ENCODE measurements around the gene POC1A. TPM values are rescaled to one million over a fixed set of nuclear protein-coding genes. Genes with fewer than 3 reads are reported as not detected.

The POC1A gene
- polyA plus RNA-seq, 2 donors, result 1.7 to 5.2 TPM

DNA sequence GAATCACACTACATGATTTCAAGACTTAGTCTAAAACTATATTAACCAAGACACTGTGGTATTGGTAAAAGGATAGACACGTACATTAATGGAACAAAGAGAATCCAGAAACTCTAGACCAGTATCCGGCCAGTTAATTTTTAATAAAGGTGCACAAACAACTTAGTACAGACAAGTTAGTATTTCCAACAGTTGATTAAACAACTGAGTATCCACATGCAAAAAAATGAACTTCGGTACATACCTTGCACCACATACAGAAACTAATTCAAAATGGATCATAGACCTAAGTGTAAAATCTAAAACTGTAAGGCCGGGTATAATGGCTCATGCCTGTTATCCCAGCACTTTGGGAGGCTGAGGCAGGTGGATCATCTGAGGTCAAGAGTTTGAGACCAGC, 51.3 kb downstream of the POC1A start:
- H3K4me3 ChIP-seq (ENCODE audit: low read depth in 1 of 2, low read length in 2 of 2), result no peak overlapping the region
- no peaks in the 10 kb centered on the region for H3K9me3 ChIP-seq (ENCODE audit: control insufficient read depth in 2 of 2, insufficient read depth in 1 of 2, low read depth in 1 of 2, low read length in 1 of 2)
- peaks cover 2 to 11% of the 10 kb centered on the region in 2 donors for H3K4me1 ChIP-seq (ENCODE audit: control insufficient read depth in 2 of 2, insufficient read depth in 2 of 2, low read length in 1 of 2)
- H3K27ac ChIP-seq (ENCODE audit: low read depth in 2 of 2, low read length in 1 of 2), result no peak overlapping the region
- peaks cover 0 to 3% of the 10 kb centered on the region in 2 donors for H3K36me3 ChIP-seq (ENCODE audit: control insufficient read depth in 2 of 2, insufficient read depth in 2 of 2, low read length in 1 of 2)
- 96 to 99% methylated on average over 4 of the region's 4 CpGs for WGBS, 2 donors
- no peaks in the 10 kb centered on the region for H3K27me3 ChIP-seq (ENCODE audit: control insufficient read depth in 1 of 2, insufficient read depth in 2 of 2, low read length in 2 of 2)

DNA sequence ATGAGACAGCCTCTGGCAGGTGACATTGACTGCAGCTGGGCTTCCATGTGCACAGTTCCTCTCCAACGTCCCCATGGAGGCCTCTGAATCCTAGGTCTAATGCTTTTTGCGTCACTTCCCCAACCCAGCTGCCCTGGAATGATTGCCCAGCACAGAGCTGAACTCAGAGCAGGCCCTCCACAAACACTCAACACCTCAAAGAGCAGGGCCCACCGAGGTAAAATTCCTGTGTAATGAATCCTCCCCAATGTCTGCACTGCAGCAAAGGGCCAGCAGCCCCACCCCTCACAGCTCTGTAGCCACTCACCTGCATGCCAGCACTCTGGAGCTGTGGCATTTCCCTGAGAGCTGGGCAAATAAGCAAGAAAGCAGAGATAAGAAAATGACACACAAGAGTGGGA, 55.2 kb downstream of the POC1A start:
- H3K27me3 ChIP-seq (ENCODE audit: control insufficient read depth in 1 of 2, insufficient read depth in 2 of 2, low read length in 2 of 2), result no peaks in the 10 kb centered on the region
- peaks cover 0 to 3% of the 10 kb centered on the region in 2 donors for H3K36me3 ChIP-seq (ENCODE audit: control insufficient read depth in 2 of 2, insufficient read depth in 2 of 2, low read length in 1 of 2)
- H3K9me3 ChIP-seq (ENCODE audit: control insufficient read depth in 2 of 2, insufficient read depth in 1 of 2, low read depth in 1 of 2, low read length in 1 of 2), result no peaks in the 10 kb centered on the region
- no peaks in the 10 kb centered on the region for H3K4me1 ChIP-seq (ENCODE audit: control insufficient read depth in 2 of 2, insufficient read depth in 2 of 2, low read length in 1 of 2)
- 73 to 80% methylated on average over 3 of the region's 3 CpGs for WGBS, 2 donors
- H3K4me3 ChIP-seq (ENCODE audit: low read depth in 1 of 2, low read length in 2 of 2), result no peak overlapping the region
- no peak overlapping the region for H3K27ac ChIP-seq (ENCODE audit: low read depth in 2 of 2, low read length in 1 of 2)

DNA sequence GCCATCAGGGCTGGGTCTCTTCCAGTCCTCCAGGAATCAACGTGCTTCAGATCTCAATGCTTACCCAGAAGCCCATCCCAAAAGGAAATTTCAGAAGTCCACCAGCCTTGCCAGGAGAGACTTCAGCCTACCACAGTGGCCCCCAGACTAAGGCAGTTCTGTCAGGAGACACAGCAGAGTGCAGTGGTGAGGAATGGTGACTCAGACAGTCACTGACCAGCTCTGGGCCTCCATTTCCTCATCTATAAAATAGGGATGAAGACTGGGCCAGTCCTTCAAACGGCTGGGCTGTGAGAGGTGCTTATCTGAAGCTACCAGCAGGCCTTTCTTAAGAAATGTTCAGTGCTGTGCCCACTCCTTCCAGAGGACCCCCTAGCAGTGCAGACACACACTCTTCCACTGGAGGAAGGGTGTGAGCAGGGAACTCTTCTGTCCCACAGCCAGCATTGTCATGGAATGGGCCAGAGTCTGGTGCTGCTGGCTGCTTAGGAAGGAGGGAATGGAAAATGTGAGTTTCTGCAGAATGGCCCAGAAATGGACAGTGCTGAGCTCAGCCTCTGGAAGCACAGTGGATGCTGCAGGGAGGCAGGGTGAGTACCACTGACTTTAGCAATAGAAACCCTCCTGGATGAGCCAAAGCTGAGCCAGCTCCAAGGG, 56.2 kb downstream of the POC1A start:
- H3K27ac ChIP-seq (ENCODE audit: low read depth in 2 of 2, low read length in 1 of 2), result no peak overlapping the region
- no peaks in the 10 kb centered on the region for H3K9me3 ChIP-seq (ENCODE audit: control insufficient read depth in 2 of 2, insufficient read depth in 1 of 2, low read depth in 1 of 2, low read length in 1 of 2)
- H3K4me1 ChIP-seq (ENCODE audit: control insufficient read depth in 2 of 2, insufficient read depth in 2 of 2, low read length in 1 of 2), result peaks cover 0 to 1% of the 10 kb centered on the region in 2 donors
- no peak overlapping the region for H3K4me3 ChIP-seq (ENCODE audit: low read depth in 1 of 2, low read length in 2 of 2)
- WGBS, 2 donors, result 84 to 90% methylated on average over 2 of the region's 2 CpGs
- H3K27me3 ChIP-seq (ENCODE audit: control insufficient read depth in 1 of 2, insufficient read depth in 2 of 2, low read length in 2 of 2), result no peaks in the 10 kb centered on the region
- H3K36me3 ChIP-seq (ENCODE audit: control insufficient read depth in 2 of 2, insufficient read depth in 2 of 2, low read length in 1 of 2), result peaks cover 0 to 3% of the 10 kb centered on the region in 2 donors

DNA sequence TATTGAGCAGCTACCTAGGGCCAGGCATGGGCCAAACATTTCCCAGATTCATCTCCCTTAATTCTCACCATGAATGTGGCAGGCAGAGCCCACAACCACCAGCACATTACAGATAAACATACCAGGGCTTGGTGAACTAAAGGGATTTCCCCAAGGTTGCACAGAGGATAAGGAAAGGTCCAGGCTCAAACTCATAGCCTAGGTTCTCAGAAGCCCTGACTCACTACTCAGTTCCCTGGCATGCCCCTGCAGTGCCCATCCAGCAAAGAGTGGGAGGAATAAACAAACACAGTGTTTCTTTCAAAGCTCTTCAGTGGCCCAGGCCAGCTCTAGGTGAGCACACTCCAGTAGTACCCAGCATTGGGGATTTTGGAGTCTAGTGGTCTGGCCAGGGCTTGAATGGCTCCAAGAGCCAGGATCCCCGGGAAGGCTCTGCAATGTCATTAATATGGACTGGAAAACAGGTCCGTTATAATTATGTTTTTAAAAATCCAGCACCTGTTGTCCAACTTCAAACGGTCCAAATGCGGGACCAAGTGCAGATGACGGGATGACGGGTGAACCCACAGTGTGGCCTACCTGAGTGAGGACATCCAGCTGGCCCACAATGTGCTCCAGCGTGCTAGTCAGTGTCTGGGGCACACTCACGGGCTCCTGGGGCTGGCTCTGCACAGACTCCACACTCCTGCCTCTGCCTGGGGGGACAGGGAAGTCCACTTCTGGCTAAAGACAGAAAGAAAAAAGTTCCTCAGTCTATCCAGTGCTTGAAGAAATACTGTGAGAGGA, 58.0 kb downstream of the POC1A start:
- H3K27ac ChIP-seq (ENCODE audit: low read depth in 2 of 2, low read length in 1 of 2), result no peak overlapping the region
- H3K4me3 ChIP-seq (ENCODE audit: low read depth in 1 of 2, low read length in 2 of 2), result no peak overlapping the region
- 93% methylated on average over 8 of the region's 8 CpGs for WGBS, 2 donors
- H3K27me3 ChIP-seq (ENCODE audit: control insufficient read depth in 1 of 2, insufficient read depth in 2 of 2, low read length in 2 of 2), result no peaks in the 10 kb centered on the region
- peaks cover 0 to 3% of the 10 kb centered on the region in 2 donors for H3K36me3 ChIP-seq (ENCODE audit: control insufficient read depth in 2 of 2, insufficient read depth in 2 of 2, low read length in 1 of 2)
- no peaks in the 10 kb centered on the region for H3K9me3 ChIP-seq (ENCODE audit: control insufficient read depth in 2 of 2, insufficient read depth in 1 of 2, low read depth in 1 of 2, low read length in 1 of 2)
- H3K4me1 ChIP-seq (ENCODE audit: control insufficient read depth in 2 of 2, insufficient read depth in 2 of 2, low read length in 1 of 2), result peaks cover 0 to 1% of the 10 kb centered on the region in 2 donors

DNA sequence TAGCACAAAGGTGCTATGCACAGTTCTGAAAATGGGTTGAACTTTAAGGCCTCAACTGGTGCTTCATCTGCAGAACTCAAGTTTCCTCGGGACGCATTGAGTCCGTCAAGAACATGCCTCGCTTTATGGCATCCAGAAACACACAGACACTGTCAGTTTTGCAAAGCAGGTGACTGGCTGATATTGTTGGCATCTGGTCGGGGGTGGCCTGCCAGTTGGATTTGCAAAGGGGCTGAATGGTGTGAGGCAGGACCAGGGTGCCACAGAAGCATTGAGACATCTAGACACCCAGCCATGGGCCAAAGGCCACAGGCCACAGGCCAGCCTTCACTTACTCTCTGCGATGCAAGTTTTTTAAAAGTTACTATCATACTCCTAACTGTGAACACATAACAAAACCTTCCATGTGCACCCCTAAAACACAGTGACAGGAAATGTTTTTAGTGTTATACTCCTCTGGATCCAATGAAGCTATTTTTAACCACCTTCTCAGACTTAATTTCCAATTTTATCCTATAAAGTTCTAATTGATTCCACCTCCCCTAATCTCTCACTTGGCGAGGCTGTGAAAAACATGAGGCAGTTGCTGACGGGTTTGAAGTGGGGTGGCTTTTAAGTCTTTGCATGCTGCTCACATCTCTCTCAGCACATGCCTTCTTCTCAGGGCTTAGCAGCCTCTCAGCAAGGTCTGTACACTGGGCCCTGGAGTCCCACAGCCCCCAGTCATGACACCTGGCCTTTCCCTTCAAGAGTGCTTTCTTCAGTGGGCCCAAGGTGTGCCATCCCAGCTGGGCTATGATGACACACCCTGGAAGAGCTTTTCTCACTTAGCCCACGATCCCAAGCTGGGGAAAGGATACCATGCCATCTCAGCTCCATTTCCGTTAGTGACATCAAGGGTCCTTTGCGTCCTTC, 59.4 kb downstream of the POC1A start:
- 94 to 97% methylated on average over 11 of the region's 11 CpGs for WGBS, 2 donors
- H3K36me3 ChIP-seq (ENCODE audit: control insufficient read depth in 2 of 2, insufficient read depth in 2 of 2, low read length in 1 of 2), result peaks cover 0 to 3% of the 10 kb centered on the region in 2 donors
- no peaks in the 10 kb centered on the region for H3K27me3 ChIP-seq (ENCODE audit: control insufficient read depth in 1 of 2, insufficient read depth in 2 of 2, low read length in 2 of 2)
- H3K9me3 ChIP-seq (ENCODE audit: control insufficient read depth in 2 of 2, insufficient read depth in 1 of 2, low read depth in 1 of 2, low read length in 1 of 2), result no peaks in the 10 kb centered on the region
- peaks cover 1 to 5% of the 10 kb centered on the region in 2 donors for H3K4me1 ChIP-seq (ENCODE audit: control insufficient read depth in 2 of 2, insufficient read depth in 2 of 2, low read length in 1 of 2)
- no peak overlapping the region for H3K27ac ChIP-seq (ENCODE audit: low read depth in 2 of 2, low read length in 1 of 2)
- no peak overlapping the region for H3K4me3 ChIP-seq (ENCODE audit: low read depth in 1 of 2, low read length in 2 of 2)

DNA sequence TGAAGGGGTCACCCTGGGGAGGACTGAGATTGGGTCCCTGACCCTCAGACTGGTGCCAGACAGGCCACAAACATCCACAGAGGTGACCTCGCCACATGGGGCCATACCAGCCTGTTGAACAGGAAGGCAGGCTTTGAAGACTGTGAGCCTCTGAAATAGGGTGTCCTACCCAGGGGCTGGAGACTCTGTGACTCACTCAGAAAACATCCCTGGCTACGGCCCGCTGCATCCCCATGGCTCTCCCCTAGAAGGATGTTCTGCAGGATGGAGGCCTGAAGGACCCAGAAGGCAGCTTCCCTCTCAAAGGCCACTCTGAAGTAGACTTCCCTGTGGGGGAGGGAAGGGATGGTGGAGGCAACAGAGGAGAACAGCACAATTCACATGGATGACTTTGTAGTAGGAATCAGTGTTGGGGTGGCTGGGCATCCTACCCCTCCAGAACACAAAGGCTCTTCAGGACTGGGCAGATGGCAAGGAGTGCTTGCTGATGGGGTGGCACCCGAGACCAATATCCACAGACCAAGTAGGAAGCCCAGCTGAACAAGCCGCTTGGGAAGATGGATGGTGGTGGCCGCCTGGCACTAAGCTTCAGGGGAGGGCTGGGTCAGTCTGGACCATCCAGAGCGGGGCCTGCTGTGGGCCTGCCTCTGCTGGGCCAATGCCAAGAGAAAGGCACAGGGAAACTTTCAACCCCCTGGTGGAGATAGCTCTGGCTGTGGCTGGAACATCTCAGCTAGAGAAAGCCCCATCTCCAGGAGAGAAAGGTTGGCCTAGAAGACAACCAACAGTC, 60.3 kb downstream of the POC1A start:
- no peak overlapping the region for H3K4me3 ChIP-seq (ENCODE audit: low read depth in 1 of 2, low read length in 2 of 2)
- peak overlapping the region in 1 of 2 donors; percentile 11 for H3K27ac ChIP-seq (ENCODE audit: low read depth in 2 of 2, low read length in 1 of 2)
- no peaks in the 10 kb centered on the region for H3K9me3 ChIP-seq (ENCODE audit: control insufficient read depth in 2 of 2, insufficient read depth in 1 of 2, low read depth in 1 of 2, low read length in 1 of 2)
- H3K4me1 ChIP-seq (ENCODE audit: control insufficient read depth in 2 of 2, insufficient read depth in 2 of 2, low read length in 1 of 2), result peaks cover 1 to 7% of the 10 kb centered on the region in 2 donors
- peaks cover 0 to 3% of the 10 kb centered on the region in 2 donors for H3K36me3 ChIP-seq (ENCODE audit: control insufficient read depth in 2 of 2, insufficient read depth in 2 of 2, low read length in 1 of 2)
- WGBS, 2 donors, result 86 to 95% methylated on average over 7 of the region's 7 CpGs
- no peaks in the 10 kb centered on the region for H3K27me3 ChIP-seq (ENCODE audit: control insufficient read depth in 1 of 2, insufficient read depth in 2 of 2, low read length in 2 of 2)

DNA sequence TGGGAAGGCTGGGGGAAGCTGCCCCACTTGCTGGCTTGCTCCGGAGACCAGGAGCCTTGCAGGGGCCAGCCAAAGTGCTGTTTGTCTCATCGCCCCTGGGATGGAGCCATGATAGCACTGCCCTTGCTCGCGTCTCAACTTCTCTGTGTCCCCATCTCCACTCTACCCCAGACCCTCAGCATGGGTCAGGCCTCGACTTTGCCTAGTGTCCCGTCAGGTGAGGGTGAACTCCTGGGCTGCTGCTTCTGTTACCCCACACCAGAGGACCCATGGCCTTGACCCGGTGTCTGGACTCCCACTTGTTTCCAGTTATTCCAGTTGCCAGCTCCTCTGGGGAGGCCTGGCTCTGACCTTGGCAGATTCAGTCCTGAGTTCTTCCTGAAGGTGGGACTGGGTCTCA, 61.3 kb downstream of the POC1A start:
- WGBS, 2 donors, result 91 to 95% methylated on average over 7 of the region's 7 CpGs

DNA sequence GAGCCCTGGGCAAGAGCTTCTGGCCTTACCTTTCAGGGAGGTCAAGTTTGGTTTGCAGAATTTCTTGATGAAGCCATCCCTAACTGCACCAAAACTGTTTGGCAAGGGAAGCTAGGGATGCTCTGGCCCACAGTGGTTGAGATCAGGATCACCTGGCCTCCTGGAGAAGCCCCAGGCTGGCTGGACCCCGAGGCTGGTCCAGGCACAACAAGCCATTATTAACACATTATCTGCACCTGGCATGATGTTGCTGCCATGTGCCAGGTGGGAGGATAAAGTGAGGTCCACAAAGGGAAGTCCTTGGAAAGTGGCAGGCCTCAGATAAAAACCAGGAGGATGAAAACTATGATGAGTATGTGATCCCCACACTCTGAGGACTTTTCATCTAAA, 62.0 kb downstream of the POC1A start:
- Histone ChIP-seq H3K4me3 (ENCODE audit: low read depth in 1 of 2, low read length in 2 of 2) (no peak overlapping the region), H3K4me1 (ENCODE audit: control insufficient read depth in 2 of 2, insufficient read depth in 2 of 2, low read length in 1 of 2) (peaks cover 7% of the 10 kb centered on the region in 2 donors), H3K27me3 (ENCODE audit: control insufficient read depth in 1 of 2, insufficient read depth in 2 of 2, low read length in 2 of 2) (no peaks in the 10 kb centered on the region), H3K9me3 (ENCODE audit: control insufficient read depth in 2 of 2, insufficient read depth in 1 of 2, low read depth in 1 of 2, low read length in 1 of 2) (no peaks in the 10 kb centered on the region), H3K36me3 (ENCODE audit: control insufficient read depth in 2 of 2, insufficient read depth in 2 of 2, low read length in 1 of 2) (no peaks in the 10 kb centered on the region), H3K27ac (ENCODE audit: low read depth in 2 of 2, low read length in 1 of 2) (no peak overlapping the region)
- 45 to 55% methylated on average over 1 of the region's 1 CpG for WGBS, 2 donors

More for the DNA sequence above, 61.3 kb downstream of the POC1A start:
- H3K27ac ChIP-seq (ENCODE audit: low read depth in 2 of 2, low read length in 1 of 2), result no peak overlapping the region
- H3K9me3 ChIP-seq (ENCODE audit: control insufficient read depth in 2 of 2, insufficient read depth in 1 of 2, low read depth in 1 of 2, low read length in 1 of 2), result no peaks in the 10 kb centered on the region
- no peaks in the 10 kb centered on the region for H3K27me3 ChIP-seq (ENCODE audit: control insufficient read depth in 1 of 2, insufficient read depth in 2 of 2, low read length in 2 of 2)
- no peaks in the 10 kb centered on the region for H3K36me3 ChIP-seq (ENCODE audit: control insufficient read depth in 2 of 2, insufficient read depth in 2 of 2, low read length in 1 of 2)
- H3K4me1 ChIP-seq (ENCODE audit: control insufficient read depth in 2 of 2, insufficient read depth in 2 of 2, low read length in 1 of 2), result peaks cover 5 to 7% of the 10 kb centered on the region in 2 donors
- no peak overlapping the region for H3K4me3 ChIP-seq (ENCODE audit: low read depth in 1 of 2, low read length in 2 of 2)
